NOMO-1 treated with DMSO at 0.1 percent for 48 hours (cell line): ENCODE results near the gene MTMR12.
"Not testable (repeated sequence)": the region's sequence is repeated elsewhere in the genome, so short reads cannot be mapped to it uniquely, and the experiment has no call there.

ENCODE experiments used
- DNase-seq: peaks from one replicate; lab custom pipeline; 2025; ENCODE audit not compliant: unreplicated experiment; lab: John Stamatoyannopoulos, UW

The MTMR12 gene

GRCh38 chr5:32325062-32325461 is 12.3 kb upstream of the MTMR12 start:
- no peak for DNase-seq

- DNase-seq = no peak
These were observed 11.0 kb upstream of the MTMR12 start for GRCh38 chr5:32323741-32324140.

GRCh38 chr5:32322882-32323281 is 10.1 kb upstream of the MTMR12 start:
- DNase-seq = no peak

GRCh38 chr5:32321787-32322186 is 9.0 kb upstream of the MTMR12 start:
- peak; percentile 80 for DNase-seq

- DNase-seq = no peak
These were observed 7.8 kb upstream of the MTMR12 start for GRCh38 chr5:32320576-32320975.

- DNase-seq = no peak
These were observed 7.3 kb upstream of the MTMR12 start for GRCh38 chr5:32319926-32320543.

- DNase-seq = no peak
These were observed 6.7 kb upstream of the MTMR12 start for GRCh38 chr5:32319392-32319791.

GRCh38 chr5:32317041-32317440 is 4.3 kb upstream of the MTMR12 start:
- DNase-seq = no peak

GRCh38 chr5:32315221-32316014 is 2.7 kb upstream of the MTMR12 start:
- DNase-seq = no peak

- DNase-seq = no peak
These were observed 1.9 kb upstream of the MTMR12 start for GRCh38 chr5:32314658-32315057.

- not testable (repeated sequence) for DNase-seq
These were observed 1.4 kb upstream of the MTMR12 start for GRCh38 chr5:32314152-32314488.

GRCh38 chr5:32312197-32312594 is 543 bp downstream of the MTMR12 start:
- peak; percentile 50 for DNase-seq

GRCh38 chr5:32311404-32312196 is 1.1 kb downstream of the MTMR12 start:
- DNase-seq = peak; percentile 48

- DNase-seq = peak; percentile 92
These were observed 3.0 kb downstream of the MTMR12 start for GRCh38 chr5:32309761-32310160.

- peak; percentile 48 for DNase-seq
These were observed 3.8 kb downstream of the MTMR12 start for GRCh38 chr5:32308946-32309345.

- no peak for DNase-seq
These were observed 5.0 kb downstream of the MTMR12 start for GRCh38 chr5:32307769-32308194.

- peak; percentile 64 for DNase-seq
These were observed 8.1 kb downstream of the MTMR12 start for GRCh38 chr5:32304622-32305021.

- no peak for DNase-seq
These were observed 9.0 kb downstream of the MTMR12 start for GRCh38 chr5:32303755-32304120.

GRCh38 chr5:32302835-32303754 is 9.6 kb downstream of the MTMR12 start:
- DNase-seq = no peak

- DNase-seq = no peak
These were observed 10.8 kb downstream of the MTMR12 start for GRCh38 chr5:32301891-32302290.
